Esophagus muscularis mucosa (tissue), 4 donors: ENCODE results near the gene PRR5L.

ENCODE experiments used
- CTCF ChIP-seq, 3 experiments: fragments of 200-600 bp in 2 of 3; fragments of 450-650 bp in 1 of 3; sonication (generic) in 2 of 3; IDR thresholded peaks; one replicate each; pipeline ENCODE4 v1.5.1; 2017 to 2019; ENCODE audit warnings: antibody characterized with exemption in 3 of 3, mild to moderate bottlenecking in 2 of 3, moderate library complexity in 1 of 3
- EP300 ChIP-seq: sonication (generic); formaldehyde crosslinking; IDR thresholded peaks from one replicate; pipeline ENCODE4 v1.6.1; 2017; ENCODE audit warnings: antibody characterized with exemption
- POLR2A ChIP-seq: fragments of 450-650 bp; IDR thresholded peaks from one replicate; pipeline ENCODE4 v1.6.1; 2017; ENCODE audit warnings: antibody characterized with exemption, moderate library complexity, mild to moderate bottlenecking, low read depth
- POLR2AphosphoS5 ChIP-seq, 2 donors: sonication (generic); formaldehyde crosslinking; IDR thresholded peaks; one replicate each; pipeline ENCODE4 v1.6.1; 2017; ENCODE audit warnings: antibody characterized with exemption in 2 of 2

- no peak for TF ChIP-seq POLR2A
- peak; percentile 27 to 35 (median 32) for TF ChIP-seq CTCF (IDR thresholded peaks at IDR 0.05)
- no peak for TF ChIP-seq POLR2AphosphoS5 (IDR thresholded peaks at IDR 0.05)
- no peak for TF ChIP-seq EP300
These were observed 182.7 kb downstream of the PRR5L start for GRCh38 chr11:36478700-36479329.
